HCT116 (cell line): Measurements from ENCODE around the gene COG5. TPM values are rescaled to one million over a fixed set of nuclear protein-coding genes. Genes with fewer than 3 reads are reported as not detected.
A peak's percentile ranks its signal among the peaks of the same experiment; 100 is the strongest.

ENCODE experiments used
- ATAC-seq: fragments of 200-7000 bp; cut with Tn5 transposase; 2 replicates; pipeline ENCODE4 v1.9.1; 2020; ENCODE audit warnings: mild to moderate bottlenecking, moderate library complexity
- BruUV-seq: library from RNA; stranded (reverse); fragments of 400-500 nt; replicated peaks from 2 replicates; lab custom pipeline; 2021; lab: Mats Ljungman, UMichigan
- CTCF ChIA-PET: fragments of 300-600 bp; sonication (Branson Sonifier 250); formaldehyde crosslinking; loops from one replicate; lab custom pipeline; 2021; ENCODE audit warnings: antibody characterized with exemption; lab: Charles Lee
- POLR2A ChIA-PET: fragments of 300-600, 350-600 bp; sonication (Branson Sonifier 250); formaldehyde crosslinking; loops from one replicate; lab custom pipeline; 2021; ENCODE audit warnings: antibody characterized with exemption; lab: Charles Lee
- RAD21 ChIA-PET, 2 experiments: fragments of 300-600 bp; sonication (Branson Sonifier 250); formaldehyde crosslinking; loops; one replicate each; lab custom pipeline; 2023; ENCODE audit warnings: low total read pairs in 2 of 2; ENCODE audit not compliant: uncharacterized antibody in 2 of 2, unreplicated experiment in 2 of 2, low non-redundant PET in 1 of 2; lab: Charles Lee
- DNase-seq: peaks from one replicate; pipeline ENCODE4 v3.0.0-alpha.2; 2010; ENCODE audit warnings: low read depth, low spot score
- H2AFZ ChIP-seq: fragments of 200-600 bp; shearing (Covaris generic), sonication (generic); 2 replicates; pipeline ENCODE4 v1.6.1; 2017; ENCODE audit warnings: low read depth, mixed run types, mixed read lengths, antibody characterized with exemption, low read length; ENCODE audit not compliant: poor library complexity, severe bottlenecking
- H3K27ac ChIP-seq: 2 replicates; pipeline ENCODE4 v1.5.1; 2012; ENCODE audit warnings: low read depth, low read length
- H3K27me3 ChIP-seq: fragments of 200-600 bp; sonication (generic); 2 replicates; pipeline ENCODE4 v1.6.1; 2016; ENCODE audit warnings: mixed run types, low read length, mixed read lengths; ENCODE audit not compliant: insufficient read depth
- H3K36me3 ChIP-seq, 2 experiments: fragments of 200-500 bp in 1 of 2; fragments of 200-600 bp in 1 of 2; sonication (Bioruptor generic) in 1 of 2; sonication (generic) in 1 of 2; 2 replicates each; pipeline versions ENCODE4 v1.5.1 to v1.6.1; 2014 to 2016; ENCODE audit warnings: low read length in 2 of 2, inconsistent platforms in 1 of 2, mixed read lengths in 1 of 2, mixed run types in 1 of 2; ENCODE audit not compliant: insufficient read depth in 2 of 2, control insufficient read depth in 1 of 2
- H3K4me1 ChIP-seq, 2 experiments: fragments of 200-600 bp in 1 of 2; sonication (generic) in 1 of 2; 2 replicates each; pipeline versions ENCODE4 v1.5.1 to v1.6.1; 2012 to 2017; ENCODE audit warnings: low read length in 2 of 2, inconsistent platforms in 1 of 2, mild to moderate bottlenecking in 1 of 2, mixed read lengths in 1 of 2, mixed run types in 1 of 2, moderate library complexity in 1 of 2; ENCODE audit not compliant: insufficient read depth in 2 of 2, control insufficient read depth in 1 of 2
- H3K4me2 ChIP-seq: fragments of 200-600 bp; sonication (generic); 2 replicates; pipeline ENCODE4 v1.6.1; 2017; ENCODE audit warnings: mixed run types, low read length, mixed read lengths
- H3K4me3 ChIP-seq, 2 experiments: fragments of 200-600 bp in 1 of 2; sonication (generic) in 1 of 2; replicated peaks in 1 of 2; 2 replicates each; pipeline ENCODE4 v1.5.1; 2011 to 2016; ENCODE audit warnings: low read length in 2 of 2, control low read depth in 1 of 2, low read depth in 1 of 2, mild to moderate bottlenecking in 1 of 2, mixed read lengths in 1 of 2, mixed run types in 1 of 2
- H3K79me2 ChIP-seq: fragments of 200-600 bp; sonication (generic); 2 replicates; pipeline ENCODE4 v1.6.1; 2017; ENCODE audit warnings: mild to moderate bottlenecking, mixed run types, low read length, moderate library complexity, mixed read lengths; ENCODE audit not compliant: insufficient read depth
- H3K9ac ChIP-seq: fragments of 200-600 bp; sonication (generic); 2 replicates; pipeline ENCODE4 v1.6.1; 2016; ENCODE audit warnings: low read length, mixed read lengths
- H3K9me2 ChIP-seq: fragments of 200-600 bp; sonication (generic), shearing (Covaris generic); 2 replicates; pipeline ENCODE4 v1.6.1; 2017; ENCODE audit warnings: mixed run types, mild to moderate bottlenecking, moderate library complexity; ENCODE audit not compliant: insufficient read depth
- H3K9me3 ChIP-seq, 2 experiments: fragments of 200-500 bp in 1 of 2; fragments of 200-600 bp in 1 of 2; sonication (Bioruptor generic) in 1 of 2; sonication (generic) in 1 of 2; 2 replicates each; pipeline ENCODE4 v1.6.1; 2014 to 2017; ENCODE audit warnings: low read length in 2 of 2, mixed read lengths in 2 of 2, inconsistent platforms in 1 of 2, low read depth in 1 of 2, mild to moderate bottlenecking in 1 of 2, mixed run types in 1 of 2, moderate library complexity in 1 of 2; ENCODE audit not compliant: control insufficient read depth in 1 of 2, insufficient read depth in 1 of 2
- H4K20me1 ChIP-seq: fragments of 200-600 bp; sonication (generic), shearing (Covaris generic); 2 replicates; pipeline ENCODE4 v1.6.1; 2017; ENCODE audit warnings: mixed run types, mild to moderate bottlenecking, moderate library complexity; ENCODE audit not compliant: insufficient read depth
- CEBPB ChIP-seq: IDR thresholded peaks from 2 replicates; pipeline ENCODE4 v1.6.1; 2012; ENCODE audit warnings: low read depth
- CTCF ChIP-seq, 3 experiments: fragments of 200-600 bp in 1 of 3; sonication (generic) in 1 of 3; IDR thresholded peaks in 2 of 3; conservative IDR thresholded peaks in 1 of 3; 2 replicates each; pipeline ENCODE4 v1.5.1; 2012 to 2017; ENCODE audit warnings: low read depth in 2 of 3, low read length in 2 of 3, antibody characterized with exemption in 1 of 3, borderline replicate concordance in 1 of 3, control low read depth in 1 of 3, mild to moderate bottlenecking in 1 of 3, mixed read lengths in 1 of 3, mixed run types in 1 of 3, moderate library complexity in 1 of 3; ENCODE audit not compliant: insufficient read depth in 1 of 3
- ELF1 ChIP-seq: IDR thresholded peaks from 2 replicates; pipeline ENCODE4 v1.6.1; 2012; ENCODE audit warnings: low read depth, borderline replicate concordance
- FOSL1 ChIP-seq: IDR thresholded peaks from 2 replicates; pipeline ENCODE4 v1.6.1; 2012; ENCODE audit warnings: low read depth
- JUND ChIP-seq: IDR thresholded peaks from 2 replicates; pipeline ENCODE4 v1.6.1; 2012
- MAX ChIP-seq: IDR thresholded peaks from 2 replicates; pipeline ENCODE4 v1.6.1; 2012
- POLR2A ChIP-seq: IDR thresholded peaks from 2 replicates; pipeline ENCODE4 v1.7.0; 2011; ENCODE audit warnings: borderline replicate concordance; ENCODE audit not compliant: insufficient read depth, insufficient read length; ENCODE audit errors: extremely low read depth
- REST ChIP-seq: IDR thresholded peaks from 2 replicates; pipeline ENCODE4 v1.6.1; 2012; ENCODE audit warnings: low read depth
- SP1 ChIP-seq: IDR thresholded peaks from 2 replicates; pipeline ENCODE4 v1.6.1; 2012; ENCODE audit warnings: low read depth
- SRF ChIP-seq: IDR thresholded peaks from 2 replicates; pipeline ENCODE4 v1.6.1; 2012; ENCODE audit warnings: low read depth
- ZBTB33 ChIP-seq: IDR thresholded peaks from 2 replicates; pipeline ENCODE4 v1.6.1; 2011; ENCODE audit warnings: mild to moderate bottlenecking, low read length, moderate library complexity; ENCODE audit not compliant: insufficient replicate concordance; ENCODE audit errors: extremely low read depth
- intact Hi-C: fragments of 100-400 bp; cut with micrococcal nuclease; formaldehyde crosslinking; loops from 2 replicates; pipeline ENCODE4 v1.10.0; 2022
- total RNA-seq: library from RNA; stranded (reverse); gene quantifications from one replicate; pipeline ENCODE4 v1.2.1, GENCODE V29; 2021; ENCODE audit not compliant: unreplicated experiment

Gene COG5
- total RNA-seq, 1 experiment from 2014 or later: 30.7 TPM

GRCh38 chr7:107404740-107405537 lies 158.8 kb downstream of the COG5 start:
- RAD21 ChIA-PET: no interaction called here
- intact Hi-C loops: no loop called here
- H3K4me3 ChIP-seq: no peak overlapping the region
- DNase-seq (no peak), ATAC-seq (no peak)
- no peaks in the 10 kb centered on the region for H3K79me2 ChIP-seq
- H3K9ac ChIP-seq: no peak overlapping the region
- H3K4me1 ChIP-seq: peaks cover 16 to 17% of the 10 kb centered on the region in 2 experiments
- TF ChIP-seq FOSL1 (0 out of 2 replicates have a peak, but pooled peaks have one; percentile 19), SRF (no peak)
- no peaks in the 10 kb centered on the region for H3K36me3 ChIP-seq
- no peak overlapping the region for H3K27ac ChIP-seq
- H3K9me2 ChIP-seq: no peaks in the 10 kb centered on the region; the same call in 1 of the 2 replicates
- H3K4me2 ChIP-seq: peak overlapping the region; percentile 18; the same call in 1 of the 2 replicates
- CTCF ChIA-PET: no interaction called here
- H4K20me1 ChIP-seq: no peaks in the 10 kb centered on the region
- no peak overlapping the region for H2AFZ ChIP-seq
- POLR2A ChIA-PET: no interaction called here
- H3K9me3 ChIP-seq: no peaks in the 10 kb centered on the region
- no peaks in the 10 kb centered on the region for H3K27me3 ChIP-seq
- BruUV-seq: TSS peak; percentile 50

- no peak overlapping the region for H3K27ac ChIP-seq
- ATAC-seq: no peak
- H3K4me1 ChIP-seq: no peaks in the 10 kb centered on the region
- RAD21 ChIA-PET: no interaction called here
- no peaks in the 10 kb centered on the region; the same call in 1 of the 2 replicates for H3K9me2 ChIP-seq
- CTCF ChIA-PET: no interaction called here
- H3K4me2 ChIP-seq: no peak overlapping the region
- H3K27me3 ChIP-seq: no peaks in the 10 kb centered on the region
- H3K9ac ChIP-seq: no peak overlapping the region
- POLR2A ChIA-PET: no interaction called here
- H3K4me3 ChIP-seq: no peak overlapping the region
- H3K79me2 ChIP-seq: no peaks in the 10 kb centered on the region
- no peak for TF ChIP-seq ZBTB33
- no peak for TF ChIP-seq CTCF (IDR thresholded peaks at IDR 0.05 in 2 of 3, conservative IDR thresholded peaks at IDR 0.05 in 1 of 3; ENCODE audit: borderline replicate concordance in 1 of 3, insufficient read depth in 1 of 3, low read depth in 2 of 3, low read length in 2 of 3)
- no peak for TF ChIP-seq MAX
- no peak for TF ChIP-seq SRF
- no peak for TF ChIP-seq REST
- TF ChIP-seq POLR2A: no peak
- no peak for TF ChIP-seq ELF1
- no peak for TF ChIP-seq JUND
- TF ChIP-seq SP1: no peak
- no peak for TF ChIP-seq CEBPB
- BruUV-seq: no TSS peak
- H4K20me1 ChIP-seq: no peaks in the 10 kb centered on the region
- H3K36me3 ChIP-seq: no peaks in the 10 kb centered on the region
- no peak overlapping the region for H2AFZ ChIP-seq
- intact Hi-C loops: no loop called here
- DNase-seq: no peak
- H3K9me3 ChIP-seq: no peaks in the 10 kb centered on the region
These were observed 165.6 kb downstream of the COG5 start for GRCh38 chr7:107398161-107398560.
